SK-N-SH (cell line): Measurements from ENCODE around the gene TEAD1. TPM values are rescaled to one million over a fixed set of nuclear protein-coding genes. Genes with fewer than 3 reads are reported as not detected.

Source experiments
- CTCF ChIA-PET: fragments of 300-600, 350-600 bp; formaldehyde crosslinking; extraction: SDS; loops from one replicate; lab custom pipeline; 2021; lab: Yijun Ruan, JAX
- POLR2A ChIA-PET: fragments of 350-600 bp; sonication (Branson Sonifier 250); formaldehyde crosslinking; extraction: SDS; loops from one replicate; lab custom pipeline; 2020; ENCODE audit warnings: antibody characterized with exemption, inconsistent platforms; lab: Yijun Ruan, JAX
- DNase-seq: peaks from one replicate; pipeline ENCODE4 v3.0.0; 2012
- H2AFZ ChIP-seq: fragments of 200-600 bp; sonication (generic); 2 replicates; pipeline ENCODE4 v1.8.1; 2016; ENCODE audit warnings: antibody characterized with exemption, mild to moderate bottlenecking, low read depth
- H3F3A ChIP-seq: fragments of 200-600 bp; sonication (generic); replicated peaks from 2 replicates; pipeline ENCODE3; 2016; ENCODE audit warnings: antibody characterized with exemption, mild to moderate bottlenecking; ENCODE audit not compliant: insufficient read depth
- H3K27ac ChIP-seq, 2 experiments: fragments of 200-500 bp in 1 of 2; fragments of 200-600 bp in 1 of 2; sonication (Bioruptor generic) in 1 of 2; sonication (generic), shearing (Covaris generic) in 1 of 2; 2 replicates each; pipeline versions ENCODE4 v1.5.1 to v1.6.1; 2014 to 2016; ENCODE audit warnings: low read depth in 2 of 2, inconsistent platforms in 1 of 2, low read length in 1 of 2, mild to moderate bottlenecking in 1 of 2, mixed read lengths in 1 of 2
- H3K27me3 ChIP-seq: fragments of 200-600 bp; sonication (generic), shearing (Covaris generic); 2 replicates; pipeline ENCODE4 v1.6.1; 2016; ENCODE audit warnings: mixed run types; ENCODE audit not compliant: insufficient read depth
- H3K36me3 ChIP-seq, 2 experiments: fragments of 200-500 bp in 1 of 2; fragments of 200-600 bp in 1 of 2; sonication (Bioruptor generic) in 1 of 2; sonication (generic) in 1 of 2; replicated peaks in 1 of 2; 2 replicates each; pipeline versions ENCODE3 to v1.5.1; 2014 to 2016; ENCODE audit warnings: low read length in 1 of 2, mild to moderate bottlenecking in 1 of 2; ENCODE audit not compliant: insufficient read depth in 2 of 2, control insufficient read depth in 1 of 2
- H3K4me1 ChIP-seq, 2 experiments: fragments of 200-500 bp in 1 of 2; fragments of 200-600 bp in 1 of 2; sonication (Bioruptor generic) in 1 of 2; sonication (generic), shearing (Covaris generic) in 1 of 2; 2 replicates each; pipeline versions ENCODE4 v1.5.1 to v1.6.1; 2014 to 2016; ENCODE audit warnings: low read depth in 1 of 2, low read length in 1 of 2, mixed run types in 1 of 2; ENCODE audit not compliant: insufficient read depth in 2 of 2, control insufficient read depth in 1 of 2
- H3K4me2 ChIP-seq: fragments of 200-600 bp; sonication (generic), shearing (Covaris generic); 2 replicates; pipeline ENCODE4 v1.6.1; 2017; ENCODE audit warnings: mixed run types
- H3K4me3 ChIP-seq, 2 experiments: fragments of 200-500 bp in 1 of 2; fragments of 200-600 bp in 1 of 2; sonication (Bioruptor generic) in 1 of 2; sonication (generic), shearing (Covaris generic) in 1 of 2; 2 replicates each; pipeline versions ENCODE4 v1.5.1 to v1.8.1; 2014 to 2016; ENCODE audit warnings: low read depth in 2 of 2, inconsistent platforms in 1 of 2, low read length in 1 of 2, mild to moderate bottlenecking in 1 of 2, mixed read lengths in 1 of 2, moderate library complexity in 1 of 2
- H3K79me2 ChIP-seq: fragments of 200-600 bp; sonication (generic); 2 replicates; pipeline ENCODE4 v1.8.1; 2017; ENCODE audit warnings: mild to moderate bottlenecking; ENCODE audit not compliant: insufficient read depth
- H3K9ac ChIP-seq: fragments of 200-600 bp; sonication (generic); 2 replicates; pipeline ENCODE4 v1.6.1; 2017; ENCODE audit warnings: mixed run types
- H3K9me2 ChIP-seq: fragments of 200-600 bp; sonication (generic); 2 replicates; pipeline ENCODE4 v1.6.1; 2017; ENCODE audit warnings: mixed run types
- H3K9me3 ChIP-seq: fragments of 200-600 bp; sonication (generic); 2 replicates; pipeline ENCODE4 v1.6.1; 2017; ENCODE audit warnings: mixed run types, mild to moderate bottlenecking, moderate library complexity
- H4K20me1 ChIP-seq: fragments of 200-600 bp; sonication (generic); 2 replicates; pipeline ENCODE4 v1.6.1; 2017; ENCODE audit warnings: mild to moderate bottlenecking, mixed run types; ENCODE audit not compliant: insufficient read depth
- CHD2 ChIP-seq: fragments of 150-350 bp; IDR thresholded peaks from 2 replicates; pipeline ENCODE4 v1.6.1; 2018; ENCODE audit warnings: low read length; ENCODE audit not compliant: partially characterized antibody
- CTCF ChIP-seq: fragments of 200-600 bp; sonication (generic); IDR thresholded peaks from 2 replicates; pipeline ENCODE4 v1.6.1; 2017; ENCODE audit warnings: antibody characterized with exemption, mild to moderate bottlenecking, moderate library complexity
- FOSL2 ChIP-seq: IDR thresholded peaks from 2 replicates; pipeline ENCODE4 v1.4.0; 2012; ENCODE audit warnings: low read depth, mild to moderate bottlenecking, moderate library complexity, borderline replicate concordance
- GABPA ChIP-seq: IDR thresholded peaks from 2 replicates; pipeline ENCODE4 v1.4.0; 2012; ENCODE audit warnings: low read depth, mild to moderate bottlenecking
- IRF3 ChIP-seq: fragments of 150-350 bp; IDR thresholded peaks from 2 replicates; pipeline ENCODE4 v1.6.1; 2016; ENCODE audit warnings: mild to moderate bottlenecking, low read depth, low read length
- MXI1 ChIP-seq: IDR thresholded peaks from 2 replicates; pipeline ENCODE4 v1.6.1; 2012; ENCODE audit warnings: mild to moderate bottlenecking, low read depth, low read length, improper control_type of control experiment
- REST ChIP-seq: IDR thresholded peaks from 2 replicates; pipeline ENCODE4 v1.6.1; 2012; ENCODE audit warnings: mild to moderate bottlenecking, low read depth, low read length, moderate library complexity
- SIN3A ChIP-seq: IDR thresholded peaks from 2 replicates; pipeline ENCODE4 v1.6.1; 2012; ENCODE audit warnings: low read depth, mild to moderate bottlenecking, low read length, moderate library complexity, borderline replicate concordance
- TAF1 ChIP-seq: IDR thresholded peaks from 2 replicates; pipeline ENCODE4 v1.6.1; 2012; ENCODE audit warnings: low read depth, mild to moderate bottlenecking, low read length, moderate library complexity, borderline replicate concordance
- YY1 ChIP-seq: IDR thresholded peaks from 2 replicates; pipeline ENCODE4 v1.4.0; 2012; ENCODE audit warnings: low read depth, mild to moderate bottlenecking
- ZBTB33 ChIP-seq: IDR thresholded peaks from 2 replicates; pipeline ENCODE4 v1.4.0; 2012; ENCODE audit warnings: low read depth, borderline replicate concordance
- WGBS: methylation state at CpG from one replicate; pipeline ENCODE4 v1.1.6; 2017; ENCODE audit warnings: low lambda C conversion rate; 5-methylcytosine and 5-hydroxymethylcytosine counted together
- polyA plus RNA-seq, 3 experiments: library from polyadenylated mRNA; depleted of rRNA; stranded (reverse); fragments of >200 nt; gene quantifications; 2 replicates each; pipeline ENCODE4 v1.2.3, GENCODE V29; 2012
- TF ChIP-seq, protein P1 (sequence below): IDR thresholded peaks from 2 replicates; pipeline ENCODE4 v1.4.0; 2012; ENCODE audit warnings: low read depth, borderline replicate concordance

The TEAD1 gene
- polyA plus RNA-seq, 1 of the 3 experiments (the other 2 are of a cell fraction): 31.2 TPM

DNA sequence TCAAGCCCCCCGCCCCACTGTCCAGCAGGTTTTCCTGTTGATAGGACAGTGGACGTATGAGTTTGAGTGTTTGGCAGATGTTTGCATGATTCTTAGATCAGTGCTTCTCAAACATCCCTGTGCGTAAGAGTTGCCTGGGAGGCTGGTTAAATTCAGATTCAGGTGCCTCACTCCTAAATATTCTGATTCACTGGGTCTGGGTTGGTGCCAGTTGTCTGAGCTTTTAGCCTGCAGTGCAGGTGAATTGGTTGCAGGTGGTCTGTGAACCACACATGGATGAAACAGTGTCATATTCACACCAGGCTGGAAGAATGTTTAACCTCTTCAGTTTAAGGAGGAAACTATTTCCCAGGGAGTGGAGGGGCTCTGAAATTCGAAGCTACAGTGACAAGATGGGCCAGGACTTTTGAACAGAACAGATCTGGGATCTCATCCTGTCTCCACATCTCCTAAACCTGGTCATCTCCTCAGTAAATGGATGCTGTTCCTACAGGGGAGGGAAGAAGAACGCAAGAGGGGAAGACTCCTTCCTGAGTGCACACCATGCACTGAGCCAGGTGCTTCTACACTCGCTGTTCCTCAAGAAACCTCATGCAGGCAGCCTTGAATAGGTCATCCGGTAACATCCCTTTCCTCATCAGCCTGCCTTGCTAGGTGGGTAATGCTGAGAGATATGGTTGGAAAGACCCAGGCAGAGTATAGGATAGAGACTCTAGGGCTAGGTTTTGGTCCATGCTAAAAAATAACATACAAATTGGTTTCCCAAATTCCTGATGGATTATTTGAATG lies 47.8 kb downstream of the TEAD1 start:
- Histone ChIP-seq H3K27me3 (no peaks in the 10 kb centered on the region), H2AFZ (no peak overlapping the region), H3K9ac (no peak overlapping the region), H4K20me1 (peaks cover 75% of the 10 kb centered on the region)
- WGBS: 93% methylated on average over 7 of the region's 7 CpGs
- no peak for TF ChIP-seq ZBTB33
- TF ChIP-seq IRF3: no peak
- TF ChIP-seq CTCF: no peak
- TF ChIP-seq GABPA: no peak
- TF ChIP-seq MXI1: no peak
- TF ChIP-seq, protein P1, sequence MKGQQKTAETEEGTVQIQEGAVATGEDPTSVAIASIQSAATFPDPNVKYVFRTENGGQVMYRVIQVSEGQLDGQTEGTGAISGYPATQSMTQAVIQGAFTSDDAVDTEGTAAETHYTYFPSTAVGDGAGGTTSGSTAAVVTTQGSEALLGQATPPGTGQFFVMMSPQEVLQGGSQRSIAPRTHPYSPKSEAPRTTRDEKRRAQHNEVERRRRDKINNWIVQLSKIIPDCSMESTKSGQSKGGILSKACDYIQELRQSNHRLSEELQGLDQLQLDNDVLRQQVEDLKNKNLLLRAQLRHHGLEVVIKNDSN: no peak
- TF ChIP-seq CHD2: no peak
- TF ChIP-seq TAF1: no peak
- TF ChIP-seq YY1: no peak
- TF ChIP-seq FOSL2: no peak
- TF ChIP-seq SIN3A: no peak
- no peak for TF ChIP-seq REST
- TF ChIP-seq, all 33 proteins: peak for 0
- Histone ChIP-seq H3K79me2 (peaks cover 100% of the 10 kb centered on the region), H3K9me2 (no peaks in the 10 kb centered on the region), H3K36me3 (no peaks in the 10 kb centered on the region), H3K27ac (peak overlapping the region in 1 of 2 experiments; percentile 11; a peak in 1 of 4 replicates), H3K4me1 (peaks cover 49 to 53% of the 10 kb centered on the region in 2 experiments), H3K9me3 (no peaks in the 10 kb centered on the region), H3F3A (peaks cover 26% of the 10 kb centered on the region), H3K4me2 (no peak overlapping the region), H3K4me3 (no peak overlapping the region)
- ChIA-PET POLR2A (no interaction called here), CTCF (interaction anchor here (0.8 to 1.2 kb wide), 2 partner anchors 153 to 172 kb away, joined by 3 read pairs; no protein-coding TSS in a partner anchor)
- no peak for DNase-seq
